SJSA1 (cell line): ENCODE results near the gene NCL. TPM values are rescaled to one million over a fixed set of nuclear protein-coding genes. Genes with fewer than 3 reads are reported as not detected.
"Not testable (repeated sequence)": the region's sequence is repeated elsewhere in the genome, so short reads cannot be mapped to it uniquely, and the experiment has no call there.

Source experiments
- DNase-seq, 2 experiments: peaks; one replicate each; pipeline ENCODE4 v3.0.0-alpha.2; 2015 to 2020; ENCODE audit warnings: low spot score in 2 of 2, low read depth in 1 of 2
- H3K27ac ChIP-seq: fragments of 250-450 bp; sonication (Bioruptor Pico); 2 replicates; pipeline ENCODE4 v1.5.1; 2020; ENCODE audit warnings: mild to moderate bottlenecking, moderate library complexity
- H3K27me3 ChIP-seq: fragments of 250-450 bp; sonication (Bioruptor Pico); replicated peaks from 2 replicates; pipeline ENCODE4 v1.5.1; 2020; ENCODE audit warnings: mild to moderate bottlenecking, moderate library complexity
- H3K36me3 ChIP-seq: fragments of 250-450 bp; sonication (Bioruptor Pico); 2 replicates; pipeline ENCODE4 v1.5.1; 2020; ENCODE audit warnings: mild to moderate bottlenecking
- H3K4me1 ChIP-seq: fragments of 250-450 bp; sonication (Bioruptor Pico); replicated peaks from 2 replicates; pipeline ENCODE4 v1.6.1; 2021; ENCODE audit warnings: mild to moderate bottlenecking
- H3K4me3 ChIP-seq: fragments of 250-450 bp; sonication (Bioruptor Pico); 2 replicates; pipeline ENCODE4 v1.5.1; 2020; ENCODE audit warnings: mild to moderate bottlenecking
- H3K9me3 ChIP-seq: fragments of 250-450 bp; sonication (Bioruptor Pico); replicated peaks from 2 replicates; pipeline ENCODE4 v1.5.1; 2020; ENCODE audit warnings: mild to moderate bottlenecking
- total RNA-seq: library from RNA; depleted of rRNA; stranded (reverse); fragments of >200 nt; shearing (Covaris generic); gene quantifications from 2 replicates; pipeline ENCODE4 v1.2.3, GENCODE V29; 2014

NCL gene
- total RNA-seq, 1 experiment from 2014 or later = 257 TPM

DNA sequence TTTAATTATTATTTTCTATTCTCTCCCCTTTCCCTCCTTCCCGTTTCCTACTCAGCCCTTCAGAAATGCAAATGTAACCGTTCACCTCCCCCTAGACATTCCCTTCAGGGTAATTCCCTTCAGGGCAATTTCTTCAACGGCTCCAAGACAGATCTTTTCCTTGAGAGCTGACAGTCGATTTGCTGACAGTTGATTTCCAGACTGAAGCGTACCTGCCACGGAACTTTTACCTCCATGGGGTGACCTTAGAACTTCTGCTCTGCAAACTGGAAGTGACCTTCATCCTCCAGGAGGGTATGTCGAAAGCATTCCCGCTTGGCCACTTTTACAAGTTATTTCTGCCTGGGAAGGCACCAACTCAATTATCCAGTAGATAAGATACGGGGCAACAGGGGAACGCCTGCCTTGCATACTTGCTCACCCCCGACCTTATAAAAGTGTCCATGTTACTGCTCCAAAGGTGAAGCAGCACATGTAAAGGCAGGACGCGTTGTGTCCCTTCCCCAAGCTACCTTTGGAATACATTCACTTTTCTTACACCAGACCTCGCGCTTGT, 50.3 kb downstream of the NCL start:
- Histone ChIP-seq H3K4me3 (no peak overlapping the region), H3K4me1 (peaks cover 14% of the 10 kb centered on the region), H3K9me3 (no peaks in the 10 kb centered on the region; the same call in 1 of the 2 replicates), H3K27ac (no peak overlapping the region), H3K27me3 (no peaks in the 10 kb centered on the region), H3K36me3 (no peaks in the 10 kb centered on the region)
- DNase-seq = no peak

DNA sequence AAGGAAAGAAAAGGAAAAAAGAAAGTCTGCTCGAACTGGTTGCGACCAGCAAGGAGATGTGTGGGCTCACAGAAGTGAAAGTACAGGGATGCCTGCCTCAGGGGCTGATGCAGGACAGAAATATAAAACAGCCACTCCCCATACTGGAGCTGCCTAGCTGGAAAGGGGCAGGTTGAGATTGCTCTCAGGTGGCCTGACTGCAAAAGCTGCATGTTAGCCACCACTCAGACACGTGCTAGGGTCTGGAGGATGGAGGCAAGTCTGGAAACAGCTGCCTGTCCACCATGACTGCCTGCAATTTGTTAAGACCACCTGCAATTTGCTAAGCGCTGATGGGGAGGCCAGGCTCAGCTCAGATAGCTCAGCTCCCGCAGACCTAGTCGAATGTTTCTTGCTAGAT, 50.8 kb downstream of the NCL start:
- DNase-seq = no peak
- no peak overlapping the region for H3K4me3 ChIP-seq
- H3K4me1 ChIP-seq = peaks cover 14% of the 10 kb centered on the region
- no peaks in the 10 kb centered on the region for H3K36me3 ChIP-seq
- H3K9me3 ChIP-seq = no peaks in the 10 kb centered on the region; the same call in 1 of the 2 replicates
- no peak overlapping the region for H3K27ac ChIP-seq
- H3K27me3 ChIP-seq = no peaks in the 10 kb centered on the region

DNA sequence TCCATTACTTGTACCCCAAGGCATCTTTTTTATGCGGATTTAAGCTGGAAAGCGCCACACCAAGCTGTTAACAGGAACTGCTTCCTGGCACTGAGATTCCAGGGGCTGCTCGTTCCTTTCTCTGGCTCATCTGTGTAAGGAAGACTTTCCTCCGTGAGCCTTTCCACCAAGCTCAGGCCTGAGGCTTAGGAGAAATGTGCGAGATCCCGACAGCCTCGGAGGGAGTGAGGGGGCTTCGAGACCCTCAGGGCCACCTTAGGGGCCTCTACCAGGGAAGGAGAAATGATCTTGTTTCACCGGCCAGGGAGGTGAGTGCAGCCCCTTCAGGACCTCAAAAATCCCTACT, 51.7 kb downstream of the NCL start:
- Histone ChIP-seq H3K9me3 (no peaks in the 10 kb centered on the region; the same call in 1 of the 2 replicates), H3K4me3 (peak overlapping the region; percentile 51), H3K27me3 (no peaks in the 10 kb centered on the region), H3K36me3 (no peaks in the 10 kb centered on the region), H3K27ac (no peak overlapping the region), H3K4me1 (peaks cover 14% of the 10 kb centered on the region)
- DNase-seq = no peak

DNA sequence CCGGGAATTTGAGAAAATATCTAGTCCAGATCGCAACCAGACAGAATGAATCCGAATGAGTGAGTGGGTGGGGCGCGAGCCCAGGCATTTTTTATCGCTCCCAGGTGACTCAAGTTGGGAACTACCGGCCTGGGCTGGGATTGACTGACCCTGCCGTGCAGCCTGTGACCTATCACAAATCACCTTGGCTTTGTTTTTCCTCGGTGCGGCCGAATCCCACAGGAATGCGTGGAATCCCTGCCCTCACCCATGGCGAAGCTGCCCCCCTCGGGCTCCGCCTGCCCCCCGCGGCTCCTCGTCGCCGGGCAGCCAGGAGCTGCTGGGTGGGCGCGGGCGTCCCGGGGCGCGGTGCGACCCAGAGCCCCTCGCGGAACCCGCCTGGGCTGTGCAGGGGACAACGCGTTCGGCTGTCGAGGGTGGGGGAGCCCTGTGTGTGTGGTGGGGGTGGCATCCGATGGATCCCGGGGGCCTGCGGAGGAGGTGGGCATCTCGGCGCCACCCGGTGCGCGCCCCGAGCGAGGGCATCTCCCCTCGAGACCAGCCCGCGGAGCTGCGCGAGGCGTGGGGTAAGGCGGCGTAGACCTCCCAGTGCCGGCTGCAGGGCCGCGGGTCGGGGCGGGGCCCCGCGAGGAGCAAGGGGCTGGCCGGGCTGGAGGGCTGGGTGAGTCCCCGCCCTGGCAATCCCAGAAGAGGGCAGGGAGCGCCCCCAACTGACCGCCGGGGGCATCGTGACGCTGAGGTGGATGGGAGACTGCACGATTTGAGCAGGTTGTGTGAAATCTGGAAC, 52.3 kb downstream of the NCL start:
- H3K27ac ChIP-seq = peak overlapping the region; percentile 88
- H3K4me3 ChIP-seq = peak overlapping the region; percentile 51
- DNase-seq = peak; percentile 87 to 92
- H3K4me1 ChIP-seq = peaks cover 15% of the 10 kb centered on the region
- H3K36me3 ChIP-seq = no peaks in the 10 kb centered on the region
- H3K27me3 ChIP-seq = no peaks in the 10 kb centered on the region
- H3K9me3 ChIP-seq = no peaks in the 10 kb centered on the region; the same call in 1 of the 2 replicates

DNA sequence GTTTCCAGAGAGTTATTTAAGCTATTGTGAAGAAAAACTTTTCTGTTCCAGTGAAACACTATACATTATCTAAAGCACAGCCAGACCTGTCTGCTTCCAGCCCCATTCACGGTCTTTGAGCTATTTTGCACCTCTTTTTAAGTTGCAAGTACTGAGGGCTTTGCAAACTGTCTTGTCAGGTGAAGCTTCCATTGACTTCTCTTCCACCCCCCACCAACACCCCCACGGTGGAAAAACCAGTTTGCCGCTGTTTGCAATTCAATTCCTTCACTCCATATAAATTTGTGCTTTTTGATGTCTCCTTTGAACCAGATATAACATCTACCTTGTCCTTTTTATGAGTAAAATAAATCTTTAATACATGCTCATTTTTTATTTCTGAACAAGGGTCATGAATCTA, 53.0 kb downstream of the NCL start:
- H3K4me1 ChIP-seq = peaks cover 23% of the 10 kb centered on the region
- H3K27me3 ChIP-seq = no peaks in the 10 kb centered on the region
- no peak overlapping the region for H3K4me3 ChIP-seq
- no peaks in the 10 kb centered on the region; the same call in 1 of the 2 replicates for H3K9me3 ChIP-seq
- H3K36me3 ChIP-seq = no peaks in the 10 kb centered on the region
- H3K27ac ChIP-seq = peak overlapping the region; percentile 88
- DNase-seq = no peak

DNA sequence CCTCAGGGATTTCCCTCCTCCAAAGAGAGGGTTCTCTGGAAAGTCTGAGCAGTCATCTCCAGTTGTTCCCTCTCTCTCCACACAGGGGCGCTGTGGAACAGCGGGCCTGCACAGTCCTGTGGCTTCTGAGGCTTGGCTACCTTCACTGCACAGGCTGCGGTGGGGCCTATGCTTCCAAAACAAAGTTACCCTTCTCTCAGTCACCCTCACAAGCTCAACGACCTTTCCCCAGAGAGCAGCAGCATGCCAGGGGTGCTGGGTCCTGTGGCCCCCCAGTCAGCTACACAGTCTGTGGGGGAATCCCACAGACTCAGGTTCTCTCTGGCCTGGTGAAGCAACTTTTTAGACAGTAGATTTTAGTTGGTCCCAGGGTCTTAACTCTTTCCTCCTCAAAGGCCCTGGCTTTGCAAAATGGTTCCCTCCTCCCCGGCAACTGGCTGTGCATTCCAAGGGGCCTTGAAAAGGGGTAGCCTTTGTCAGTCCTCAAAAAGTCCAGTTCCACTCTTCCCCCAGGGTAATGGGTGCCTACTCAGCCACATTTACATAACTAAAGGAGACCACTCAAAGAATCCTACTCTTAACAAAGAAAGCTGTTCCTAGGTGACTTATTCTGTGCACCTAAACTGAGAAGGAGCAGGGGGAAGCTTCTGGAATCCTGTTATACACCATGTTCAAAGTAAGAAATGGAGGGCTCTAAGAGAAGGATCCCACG, 53.8 kb downstream of the NCL start:
- no peak overlapping the region for H3K27ac ChIP-seq
- no peak overlapping the region for H3K4me3 ChIP-seq
- no peaks in the 10 kb centered on the region for H3K36me3 ChIP-seq
- no peak for DNase-seq
- H3K27me3 ChIP-seq = no peaks in the 10 kb centered on the region
- H3K9me3 ChIP-seq = no peaks in the 10 kb centered on the region; the same call in 1 of the 2 replicates
- H3K4me1 ChIP-seq = peaks cover 31% of the 10 kb centered on the region

DNA sequence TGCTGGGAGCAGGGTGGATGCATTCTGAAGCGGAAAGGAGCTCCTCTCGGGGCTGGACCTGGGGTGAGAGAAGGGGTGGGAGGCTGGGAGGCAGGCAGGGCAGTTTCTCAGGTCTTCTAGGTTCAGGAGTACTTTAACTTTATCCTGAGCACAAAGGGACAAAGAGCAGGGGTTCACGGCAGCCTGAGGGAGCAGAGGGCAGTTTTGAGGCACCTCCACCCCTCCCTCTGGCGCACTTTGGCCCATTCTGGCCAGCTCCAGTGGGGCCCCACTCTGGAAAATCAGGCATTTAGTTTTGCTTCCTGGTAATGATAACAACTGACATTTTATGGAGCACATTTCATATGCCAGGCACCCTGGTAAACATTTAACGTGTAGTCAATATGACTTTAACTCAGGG, 54.5 kb downstream of the NCL start:
- DNase-seq = no peak
- H3K4me3 ChIP-seq = no peak overlapping the region
- peaks cover 35% of the 10 kb centered on the region for H3K4me1 ChIP-seq
- no peak overlapping the region for H3K27ac ChIP-seq
- H3K36me3 ChIP-seq = no peaks in the 10 kb centered on the region
- H3K9me3 ChIP-seq = no peaks in the 10 kb centered on the region; the same call in 1 of the 2 replicates
- no peaks in the 10 kb centered on the region for H3K27me3 ChIP-seq

DNA sequence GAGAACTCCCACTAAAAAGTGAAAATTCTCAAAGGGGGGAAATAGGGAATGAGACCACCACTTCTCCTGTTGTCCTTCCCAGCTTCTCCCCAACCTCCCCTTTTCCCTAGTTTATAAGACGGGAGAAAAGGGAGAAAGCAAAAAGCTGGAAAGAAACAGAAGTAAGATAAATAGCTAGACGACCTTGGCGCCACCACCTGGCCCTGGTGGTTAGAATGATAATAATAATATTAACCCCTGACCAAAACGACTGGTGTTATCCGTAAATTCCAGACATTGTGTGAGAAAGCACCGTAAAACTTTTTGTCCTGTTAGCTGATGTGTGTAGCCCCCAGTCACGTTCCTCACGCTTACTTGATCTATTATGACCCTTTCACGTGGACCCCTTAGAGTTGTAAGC, 56.0 kb downstream of the NCL start:
- not testable (repeated sequence) for H3K36me3 ChIP-seq, DNase-seq, H3K4me3 ChIP-seq, H3K27me3 ChIP-seq, H3K27ac ChIP-seq, H3K9me3 ChIP-seq
- H3K4me1 ChIP-seq = peaks cover 35% of the 10 kb centered on the region

DNA sequence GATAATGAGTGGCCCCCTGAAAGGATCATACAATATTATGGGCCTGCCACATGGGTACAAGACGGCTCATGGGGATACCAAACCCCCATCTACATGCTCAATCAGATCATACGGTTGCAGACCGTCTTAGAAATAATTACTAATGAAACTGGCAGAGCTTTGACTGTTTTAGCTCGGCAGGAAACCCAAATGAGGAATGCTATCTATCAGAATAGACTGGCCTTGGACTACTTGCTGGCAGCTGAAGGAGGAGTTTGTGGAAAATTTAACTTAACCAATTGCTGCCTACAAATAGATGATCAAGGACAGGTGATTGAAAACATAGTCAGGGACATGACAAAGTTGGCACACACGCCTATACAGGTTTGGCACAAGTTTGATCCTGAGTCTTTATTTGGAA, 56.6 kb downstream of the NCL start:
- H3K27ac ChIP-seq, H3K27me3 ChIP-seq, DNase-seq, H3K4me3 ChIP-seq, H3K36me3 ChIP-seq, H3K9me3 ChIP-seq: not testable (repeated sequence)
- H3K4me1 ChIP-seq = peaks cover 33% of the 10 kb centered on the region

DNA sequence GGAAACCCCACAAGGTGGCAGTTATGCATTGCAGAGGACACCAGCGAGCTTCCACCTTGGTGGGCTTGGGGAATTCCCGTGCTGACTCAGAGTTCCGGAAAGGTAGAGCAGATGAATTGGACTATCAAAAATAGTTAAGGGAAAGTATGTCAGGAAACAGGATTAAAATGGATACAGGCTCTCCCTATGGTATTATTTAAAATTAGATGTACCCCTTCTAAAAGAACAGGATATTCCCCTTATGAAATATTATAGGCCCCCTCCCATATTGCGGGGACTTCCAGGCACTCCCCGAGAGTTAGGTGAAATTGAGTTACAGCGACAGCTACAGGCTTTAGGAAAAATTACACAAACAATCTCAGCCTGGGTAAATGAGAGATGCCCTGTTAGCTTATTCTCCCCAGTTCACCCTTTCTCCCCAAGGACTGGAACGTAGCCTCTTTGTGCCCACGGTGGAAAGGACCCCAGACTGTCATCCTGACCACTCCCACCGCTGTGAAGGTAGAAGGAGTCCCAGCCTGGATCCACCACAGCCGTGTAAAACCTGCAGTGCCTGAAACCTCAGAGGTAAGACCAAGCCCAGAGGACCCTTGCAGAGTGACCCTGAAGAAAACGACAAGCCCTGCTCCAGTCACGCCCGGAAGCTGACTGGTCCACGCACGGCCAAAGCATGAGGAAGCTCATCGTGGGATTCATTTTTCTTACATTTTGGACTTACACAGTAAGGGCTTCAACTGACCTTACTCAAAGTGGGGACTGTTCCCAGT, 58.5 kb downstream of the NCL start:
- DNase-seq = peak; percentile 65 to 67
- not testable (repeated sequence) for H3K27me3 ChIP-seq, H3K4me3 ChIP-seq, H3K9me3 ChIP-seq, H3K36me3 ChIP-seq
- Histone ChIP-seq H3K4me1 (peaks cover 21% of the 10 kb centered on the region), H3K27ac (peak overlapping the region; percentile 62; the same call in 1 of the 2 replicates)

DNA sequence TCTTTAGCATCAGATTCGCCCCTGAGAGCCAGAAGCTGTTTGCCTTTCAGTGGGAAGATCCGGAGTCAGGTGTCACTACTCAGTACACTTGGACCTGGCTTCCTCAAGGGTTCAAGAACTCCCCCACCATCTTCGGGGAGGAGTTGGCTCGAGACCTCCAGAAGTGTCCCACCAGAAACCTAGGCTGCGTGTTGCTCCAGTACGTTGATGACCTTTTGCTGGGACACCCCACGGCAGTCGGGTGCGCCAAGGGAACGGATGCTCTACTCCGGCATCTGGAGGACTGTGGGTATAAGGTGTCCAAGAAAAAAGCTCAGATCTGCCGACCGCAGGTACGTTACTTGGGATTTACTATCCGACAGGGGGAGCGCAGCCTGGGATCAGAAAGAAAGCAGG, 60.1 kb downstream of the NCL start:
- peaks cover 28% of the 10 kb centered on the region for H3K4me1 ChIP-seq
- not testable (repeated sequence) for H3K4me3 ChIP-seq, DNase-seq, H3K9me3 ChIP-seq, H3K27ac ChIP-seq, H3K36me3 ChIP-seq, H3K27me3 ChIP-seq
